HG02973 (cell line): ENCODE measurements around the gene TEX44.
A peak's percentile ranks its signal among the peaks of the same experiment; 100 is the strongest.

Source experiments
- ATAC-seq: cut with Tn5 transposase; IDR thresholded peaks from one replicate; pipeline ENCODE4 v1.9.1; 2021; ENCODE audit warnings: moderate library complexity; ENCODE audit not compliant: unreplicated experiment

Gene TEX44

GRCh38 chr2:231604685-231605606 is 12.3 kb downstream of the TEX44 start:
- peak; percentile 74 for ATAC-seq

DNA sequence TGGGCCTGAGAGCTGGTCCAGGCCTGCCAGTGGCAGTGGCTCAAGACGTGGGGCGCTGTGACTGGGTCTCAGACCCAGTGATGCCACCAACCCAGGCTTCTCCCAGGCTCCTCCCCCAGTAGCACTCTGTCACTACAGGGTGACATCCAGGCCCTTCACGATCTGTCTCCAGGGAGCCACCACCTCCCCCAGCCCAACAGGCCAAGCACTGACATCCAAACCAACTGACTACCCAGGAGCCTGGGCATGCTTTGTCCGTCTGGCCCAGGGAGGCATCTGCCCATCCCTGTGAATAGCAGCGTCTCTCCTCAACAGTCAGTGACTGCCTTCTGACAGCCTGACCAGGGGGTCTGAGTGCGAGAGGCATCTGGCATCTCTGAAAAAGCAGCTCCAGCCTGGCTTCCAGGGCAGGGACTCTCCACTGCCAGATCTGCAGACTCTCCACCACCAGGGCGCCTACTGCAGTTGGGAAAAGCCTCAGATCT is 13.0 kb downstream of the TEX44 start:
- ATAC-seq: no peak

GRCh38 chr2:231606941-231607340 is 14.3 kb downstream of the TEX44 start:
- no peak for ATAC-seq

DNA sequence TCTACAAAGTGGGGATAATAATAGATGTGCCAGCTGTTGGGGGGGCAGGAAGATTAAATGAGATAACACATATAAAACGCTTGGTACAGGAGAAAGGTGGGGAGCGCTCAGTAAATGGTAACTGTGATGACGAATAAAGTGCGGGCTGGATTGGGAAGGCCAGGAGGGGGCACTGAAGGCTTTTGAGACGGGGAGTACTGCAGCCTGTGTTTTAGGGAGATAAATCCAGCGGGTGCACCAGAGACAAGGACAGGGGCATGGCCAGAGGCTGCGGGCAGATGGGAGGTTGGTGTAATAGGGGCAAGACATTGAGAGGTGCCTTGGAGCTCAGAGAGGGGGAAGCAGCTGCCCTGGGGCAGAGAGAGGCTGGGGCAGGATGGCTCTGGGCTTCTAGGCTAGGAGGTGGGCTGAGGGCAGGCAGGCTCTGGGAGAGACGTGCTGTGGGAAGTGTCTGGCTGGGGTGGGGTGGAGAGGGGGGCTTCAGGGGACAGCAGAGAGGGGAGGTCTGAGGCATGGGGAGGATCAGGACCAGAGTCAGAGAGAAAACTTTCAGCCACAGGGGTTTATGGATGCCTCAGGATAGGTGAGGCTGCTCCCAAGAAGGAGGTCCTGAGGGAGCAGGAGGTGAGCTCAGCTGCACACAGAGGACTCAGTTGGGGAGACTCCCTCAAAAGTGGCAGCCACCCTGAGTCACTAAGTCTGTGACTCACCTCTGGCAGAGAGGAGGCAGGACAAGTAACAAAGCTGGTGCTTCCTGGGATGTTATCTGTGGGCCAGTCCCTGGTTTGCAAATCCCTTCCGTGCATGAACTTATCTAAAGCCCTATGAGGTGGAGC is 18.8 kb downstream of the TEX44 start:
- no peak for ATAC-seq

GRCh38 chr2:231612109-231612455 is 19.4 kb downstream of the TEX44 start:
- ATAC-seq: no peak

- peak; percentile 40 for ATAC-seq
Measured at GRCh38 chr2:231612456-231613330, 20.0 kb downstream of the TEX44 start.

- ATAC-seq: peak; percentile 15
Measured at GRCh38 chr2:231613331-231613662, 20.6 kb downstream of the TEX44 start.

DNA sequence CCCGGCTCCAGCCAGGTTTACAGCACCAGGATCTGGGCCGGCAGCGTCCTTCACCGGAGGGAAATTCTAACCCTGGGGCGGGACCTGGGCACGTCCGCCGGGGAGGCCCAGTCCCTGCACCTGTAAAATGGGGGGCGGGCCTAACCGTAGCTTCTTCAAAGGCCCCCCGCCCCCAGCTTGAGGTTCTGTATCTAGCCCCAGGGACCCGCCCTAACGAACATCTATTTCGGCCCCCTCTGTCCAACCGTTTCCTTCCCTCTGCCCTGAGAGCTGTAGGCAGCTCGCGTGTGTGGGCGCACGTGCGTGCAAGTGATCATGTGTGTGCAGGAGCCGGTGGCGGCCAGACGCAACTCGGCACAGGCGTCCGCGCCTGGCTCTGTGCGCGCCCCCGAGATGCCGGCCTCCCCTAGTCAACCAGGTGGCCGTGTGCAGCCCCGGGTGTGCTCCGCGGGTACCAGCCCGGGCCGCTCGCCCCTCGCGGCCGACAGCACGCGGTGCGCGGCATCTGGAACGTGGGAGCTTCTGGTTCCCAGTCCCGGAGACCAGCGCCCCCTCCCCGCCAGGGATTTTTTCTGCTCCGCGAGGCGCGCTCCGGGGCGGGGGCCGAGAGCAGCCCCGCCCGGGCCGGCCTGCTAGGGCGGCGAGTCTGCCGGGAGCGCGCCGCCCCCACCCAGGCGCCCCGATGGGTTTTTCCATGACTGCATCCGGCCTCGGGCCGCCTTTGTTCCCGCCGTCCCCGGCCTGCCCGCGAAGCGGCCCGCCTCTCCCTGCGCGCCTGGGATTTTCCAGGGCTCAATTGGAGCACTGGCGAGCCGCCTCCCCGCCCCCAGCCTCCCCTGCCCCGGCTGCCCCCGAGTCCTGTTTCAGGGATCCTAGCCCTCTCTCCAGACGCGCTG is 21.2 kb downstream of the TEX44 start:
- peak; percentile 60 for ATAC-seq

DNA sequence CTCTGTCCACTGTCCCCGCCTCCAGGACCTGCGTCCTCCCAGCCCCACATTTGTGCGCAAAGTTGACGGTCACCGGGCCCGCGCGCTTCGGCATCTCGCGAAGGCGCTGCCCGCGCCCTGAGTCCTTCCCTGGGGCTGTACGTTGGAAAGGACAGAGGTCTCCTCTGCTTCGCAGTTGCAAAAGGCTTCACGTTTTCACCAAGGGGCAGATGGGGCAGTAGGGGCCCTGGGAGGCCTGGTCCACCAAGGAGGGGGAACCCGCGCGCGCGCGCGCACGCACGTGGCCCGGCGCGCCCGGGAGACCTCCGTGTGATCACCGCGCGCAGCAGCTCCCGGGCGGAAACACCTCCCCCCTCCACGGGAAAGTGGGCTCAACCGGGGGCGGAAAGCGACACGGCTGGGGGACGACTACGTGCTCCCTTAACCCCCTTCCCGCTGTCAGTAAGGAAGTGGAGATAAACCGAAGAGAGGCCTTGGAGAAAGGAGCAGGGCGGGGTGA is 21.9 kb downstream of the TEX44 start:
- peak; percentile 2 for ATAC-seq

GRCh38 chr2:231615058-231615671 is 22.5 kb downstream of the TEX44 start:
- no peak for ATAC-seq

DNA sequence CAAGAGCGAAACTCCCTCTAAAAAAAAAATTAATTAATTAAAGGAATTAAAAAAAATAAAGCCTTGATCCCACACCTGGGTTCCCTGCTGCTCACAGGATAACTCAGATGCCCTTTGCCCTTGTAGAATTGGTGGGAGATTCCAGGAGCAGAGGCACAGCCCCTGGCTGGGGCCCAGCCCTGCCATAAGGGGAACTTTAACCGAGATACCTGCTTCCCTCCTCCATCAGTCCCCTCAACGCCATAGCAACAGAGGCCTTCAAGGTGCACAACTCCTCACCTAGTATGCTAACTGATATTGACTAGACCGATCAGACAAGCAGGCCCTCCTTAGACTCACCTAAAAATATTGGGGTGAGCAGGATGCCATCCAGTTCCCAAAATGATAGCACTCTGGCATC is 23.6 kb downstream of the TEX44 start:
- ATAC-seq: no peak

GRCh38 chr2:231617059-231617926 is 24.6 kb downstream of the TEX44 start:
- no peak for ATAC-seq

DNA sequence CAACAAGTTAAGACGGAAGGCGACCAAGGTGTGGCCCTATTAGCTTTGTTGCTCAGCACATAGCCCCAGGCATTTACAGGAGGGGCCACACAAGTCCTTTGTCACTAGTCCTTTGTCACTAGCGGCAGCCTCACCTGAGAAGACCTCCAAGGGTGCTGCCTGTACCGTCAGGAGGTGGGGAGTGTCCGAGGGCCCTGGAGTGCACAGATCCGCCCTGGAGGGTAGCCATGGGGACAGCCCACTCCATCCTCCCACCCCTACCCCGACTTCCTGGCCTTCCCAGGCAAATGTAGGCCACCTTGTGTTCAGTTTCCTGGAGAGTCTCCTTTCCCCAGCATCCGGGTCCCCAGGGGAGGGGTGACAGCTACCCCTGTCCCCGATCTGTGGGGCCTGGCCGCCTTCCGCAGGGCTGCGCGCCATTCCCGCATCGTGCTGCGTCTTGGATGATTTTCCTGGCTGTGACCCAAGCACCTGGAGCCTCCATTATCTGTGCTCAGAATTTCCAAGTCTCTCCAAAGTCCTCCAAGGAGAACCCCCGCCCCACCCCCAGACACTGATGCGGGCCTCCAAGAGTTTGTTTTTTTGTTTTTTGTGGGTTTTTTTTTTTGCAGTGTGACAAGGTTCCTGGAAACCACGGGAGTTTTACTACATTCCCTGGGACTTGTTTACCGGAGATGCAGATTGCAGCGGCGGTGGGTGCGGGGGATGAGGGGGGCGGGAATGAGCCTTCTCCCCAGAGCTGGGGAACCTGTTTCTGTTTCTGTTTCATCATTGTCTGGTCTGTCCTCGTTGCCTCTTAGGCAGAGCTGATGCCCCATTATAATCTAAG is 28.6 kb downstream of the TEX44 start:
- ATAC-seq: no peak

DNA sequence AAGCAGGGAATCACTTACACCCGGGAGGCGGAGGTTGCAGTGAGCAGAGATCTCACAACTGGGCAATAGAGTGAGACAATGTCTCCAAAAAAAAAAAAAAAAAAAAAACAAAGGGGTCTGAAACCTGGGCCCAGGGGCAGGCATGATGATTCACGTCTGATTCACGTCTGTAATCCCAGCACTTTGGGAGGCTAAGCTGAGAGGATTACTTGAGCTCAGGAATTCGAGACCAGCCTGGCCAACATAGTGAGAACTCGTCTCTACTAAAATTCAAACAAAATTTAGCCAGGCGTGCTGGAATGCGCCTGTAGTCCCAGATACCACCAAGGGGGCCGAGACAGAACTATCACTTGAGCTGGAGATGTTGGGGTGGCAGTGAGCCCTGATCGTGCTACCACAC is 30.3 kb downstream of the TEX44 start:
- ATAC-seq: no peak

GRCh38 chr2:231626449-231626848 is 33.8 kb downstream of the TEX44 start:
- ATAC-seq: no peak

DNA sequence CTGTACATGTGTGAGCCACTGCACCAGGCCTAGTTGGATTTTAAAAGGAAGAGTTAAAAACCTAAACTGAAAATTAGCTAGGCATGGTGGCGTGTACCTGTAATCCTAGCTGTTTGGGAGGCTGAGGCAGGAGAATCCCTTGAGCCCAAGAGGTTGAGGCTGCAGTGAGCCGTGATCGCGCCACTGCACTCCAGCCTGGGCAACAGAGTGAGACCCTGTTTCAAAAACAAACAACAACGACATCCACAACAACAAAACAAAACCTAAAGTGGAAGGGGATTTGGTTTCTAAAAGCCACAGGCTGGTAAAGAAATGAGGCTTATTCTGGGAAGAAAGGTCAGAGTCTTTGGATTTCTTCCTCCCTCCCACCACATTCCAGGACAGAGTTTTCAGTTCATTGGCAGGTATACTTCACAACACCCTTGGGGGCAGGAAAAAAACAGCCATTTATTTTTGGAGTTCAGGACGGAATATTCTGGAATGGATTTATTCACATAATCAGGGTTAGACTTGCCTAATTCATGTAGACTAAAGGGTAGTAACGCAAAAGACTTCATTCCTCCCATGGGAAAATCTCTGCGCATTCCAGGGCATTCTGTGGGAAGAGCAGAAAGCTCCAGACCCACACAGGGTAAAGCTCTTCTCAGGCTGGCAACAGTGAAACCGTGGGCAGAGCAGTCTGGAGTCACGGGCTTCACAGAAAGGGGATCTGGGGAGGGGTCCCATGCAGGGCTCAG is 34.9 kb downstream of the TEX44 start:
- ATAC-seq: no peak
